Keratinocyte (primary cell): ENCODE measurements around the gene LRRC8D. TPM values are rescaled to one million over a fixed set of nuclear protein-coding genes. Genes with fewer than 3 reads are reported as not detected.
"Not testable (repeated sequence)": the region's sequence is repeated elsewhere in the genome, so short reads cannot be mapped to it uniquely, and the experiment has no call there.

ENCODE experiments used
- DNase-seq: peaks from one replicate; pipeline ENCODE4 v3.0.0-alpha.2; 2011; ENCODE audit warnings: low read depth, missing footprints, low spot score
- FAIRE-seq: peaks from 2 replicates; lab custom pipeline; 2011; peaks lifted over from hg19 to GRCh38; lab: Jason Lieb, UNC
- H2AFZ ChIP-seq: 2 replicates; pipeline ENCODE4 v1.6.0; 2012; ENCODE audit warnings: low read length, control low read depth, inconsistent platforms; ENCODE audit not compliant: control insufficient read depth
- H3K27ac ChIP-seq: 2 replicates; pipeline ENCODE4 v1.5.1; 2011; ENCODE audit warnings: low read length; ENCODE audit not compliant: control insufficient read depth, insufficient read depth
- H3K27me3 ChIP-seq: 3 replicates; pipeline ENCODE4 v1.6.0; 2011; ENCODE audit warnings: low read length; ENCODE audit not compliant: control insufficient read depth, insufficient read depth; ENCODE audit errors: extremely low read depth
- H3K36me3 ChIP-seq, 2 experiments: 2 replicates in 1 of 2; 3 replicates in 1 of 2; pipeline ENCODE4 v1.5.1; 2011; ENCODE audit warnings: low read length in 2 of 2, mild to moderate bottlenecking in 1 of 2; ENCODE audit not compliant: control insufficient read depth in 2 of 2, insufficient read depth in 2 of 2; ENCODE audit errors: extremely low read depth in 1 of 2
- H3K4me1 ChIP-seq: 3 replicates; pipeline ENCODE4 v1.5.1; 2011; ENCODE audit warnings: low read length; ENCODE audit not compliant: control insufficient read depth, insufficient read depth; ENCODE audit errors: extremely low read depth
- H3K4me2 ChIP-seq: 3 replicates; pipeline ENCODE4 v1.6.0; 2011; ENCODE audit warnings: low read depth, low read length; ENCODE audit not compliant: control insufficient read depth, insufficient read depth; ENCODE audit errors: extremely low read depth
- H3K4me3 ChIP-seq, 3 experiments: fragments of 200-600 bp in 1 of 3; sonication (generic) in 1 of 3; 2 replicates in 2 of 3; 3 replicates in 1 of 3; pipeline ENCODE4 v1.5.1; 2011 to 2016; ENCODE audit warnings: low read length in 3 of 3, mild to moderate bottlenecking in 3 of 3, control low read depth in 2 of 3, inconsistent platforms in 1 of 3, low read depth in 1 of 3, mixed read lengths in 1 of 3, mixed run types in 1 of 3, moderate library complexity in 1 of 3; ENCODE audit not compliant: control insufficient read depth in 2 of 3, insufficient read depth in 2 of 3; ENCODE audit errors: extremely low read depth in 1 of 3
- H3K79me2 ChIP-seq: 2 replicates; pipeline ENCODE4 v1.6.0; 2012; ENCODE audit warnings: low read length; ENCODE audit not compliant: control insufficient read depth, insufficient read depth
- H3K9ac ChIP-seq: 3 replicates; pipeline ENCODE4 v1.6.0; 2011; ENCODE audit warnings: low read length; ENCODE audit not compliant: control insufficient read depth, insufficient read depth; ENCODE audit errors: extremely low read depth
- H3K9me1 ChIP-seq: 3 replicates; pipeline ENCODE4 v1.6.0; 2011; ENCODE audit warnings: low read length; ENCODE audit not compliant: control insufficient read depth, insufficient read depth; ENCODE audit errors: extremely low read depth
- H3K9me3 ChIP-seq: 2 replicates; pipeline ENCODE4 v1.5.1; 2012; ENCODE audit warnings: low read depth, low read length; ENCODE audit not compliant: control insufficient read depth
- H4K20me1 ChIP-seq: 3 replicates; pipeline ENCODE4 v1.6.0; 2011; ENCODE audit warnings: low read length; ENCODE audit not compliant: control insufficient read depth, insufficient read depth; ENCODE audit errors: extremely low read depth
- EZH2 ChIP-seq: IDR thresholded peaks from one replicate; pipeline ENCODE4 v1.6.1; 2012; ENCODE audit warnings: inconsistent platforms, mild to moderate bottlenecking, low read length, moderate library complexity
- dilution Hi-C: fragments of 300-500 bp; cut with MboI; formaldehyde crosslinking; loops from one replicate; pipeline ENCODE4 v1.7.0; 2020; ENCODE audit warnings: low sequenced_read_pairs; ENCODE audit not compliant: extremely low pct_ligation_motif_present
- polyA plus RNA-seq, 5 experiments: library from polyadenylated mRNA; depleted of rRNA in 3 of 5; stranded (reverse) in 3 of 5; stranded (forward) in 1 of 5; unstranded in 1 of 5; fragments of >200 nt; gene quantifications; 1 replicate in 1 of 5; 2 replicates in 3 of 5; 3 replicates in 1 of 5; pipeline versions ENCODE4 v1.2.1 to v1.2.3, GENCODE V29; 2011 to 2012; ENCODE audit warnings: missing spikeins in 2 of 5, low read depth in 1 of 5, low replicate concordance in 1 of 5
- TF ChIP-seq, protein P1 (sequence below), 3 experiments: IDR thresholded peaks in 1 of 3; conservative IDR thresholded peaks in 1 of 3; optimal IDR thresholded peaks in 1 of 3; 2 replicates in 2 of 3; 3 replicates in 1 of 3; pipeline versions ENCODE3 to v1.5.1; 2011; ENCODE audit warnings: low read length in 3 of 3, mild to moderate bottlenecking in 3 of 3, moderate library complexity in 2 of 3, control low read depth in 1 of 3, inconsistent platforms in 1 of 3; ENCODE audit not compliant: insufficient read depth in 2 of 3; ENCODE audit errors: extremely low read depth in 1 of 3

LRRC8D gene
- polyA plus RNA-seq, 1 donor (not counting 4 experiments of a cell fraction or from before 2014, with no cell fraction given) = 54.7 TPM

DNA sequence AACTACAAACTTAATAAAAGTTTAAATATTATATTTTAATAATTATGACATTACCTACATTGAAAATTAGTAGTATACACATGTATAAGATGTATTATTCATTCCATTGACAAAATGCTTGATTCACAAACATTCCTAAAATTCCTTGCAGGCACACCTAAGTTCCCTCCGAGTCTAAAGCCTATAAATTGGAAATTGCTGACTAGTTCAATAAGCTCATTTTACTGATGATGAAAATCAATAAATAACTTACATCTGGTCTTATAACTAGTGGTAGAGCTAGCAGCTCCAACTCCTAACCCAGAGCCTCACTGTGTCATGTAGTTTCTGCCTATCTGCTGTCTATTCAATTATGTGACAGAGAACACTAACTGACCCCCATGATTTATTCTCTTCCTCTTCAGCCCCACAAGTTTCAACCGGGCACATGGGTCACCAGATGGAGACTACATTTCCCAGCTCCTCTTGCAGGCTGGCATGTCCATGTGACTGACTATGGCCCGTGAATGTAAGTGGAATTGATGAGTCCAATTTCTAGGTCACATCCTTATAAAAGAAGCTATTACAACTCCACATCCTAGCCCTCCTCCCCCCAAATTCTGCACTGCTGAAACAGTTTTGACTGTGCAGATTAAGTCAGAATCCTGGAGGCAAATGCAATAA is 29.6 kb upstream of the LRRC8D start:
- no peaks in the 10 kb centered on the region for H3K9me3 ChIP-seq
- H3K9ac ChIP-seq = no peak overlapping the region
- TF ChIP-seq, protein P1, sequence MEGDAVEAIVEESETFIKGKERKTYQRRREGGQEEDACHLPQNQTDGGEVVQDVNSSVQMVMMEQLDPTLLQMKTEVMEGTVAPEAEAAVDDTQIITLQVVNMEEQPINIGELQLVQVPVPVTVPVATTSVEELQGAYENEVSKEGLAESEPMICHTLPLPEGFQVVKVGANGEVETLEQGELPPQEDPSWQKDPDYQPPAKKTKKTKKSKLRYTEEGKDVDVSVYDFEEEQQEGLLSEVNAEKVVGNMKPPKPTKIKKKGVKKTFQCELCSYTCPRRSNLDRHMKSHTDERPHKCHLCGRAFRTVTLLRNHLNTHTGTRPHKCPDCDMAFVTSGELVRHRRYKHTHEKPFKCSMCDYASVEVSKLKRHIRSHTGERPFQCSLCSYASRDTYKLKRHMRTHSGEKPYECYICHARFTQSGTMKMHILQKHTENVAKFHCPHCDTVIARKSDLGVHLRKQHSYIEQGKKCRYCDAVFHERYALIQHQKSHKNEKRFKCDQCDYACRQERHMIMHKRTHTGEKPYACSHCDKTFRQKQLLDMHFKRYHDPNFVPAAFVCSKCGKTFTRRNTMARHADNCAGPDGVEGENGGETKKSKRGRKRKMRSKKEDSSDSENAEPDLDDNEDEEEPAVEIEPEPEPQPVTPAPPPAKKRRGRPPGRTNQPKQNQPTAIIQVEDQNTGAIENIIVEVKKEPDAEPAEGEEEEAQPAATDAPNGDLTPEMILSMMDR (optimal IDR thresholded peaks at IDR 0.05 in 1 of 3, IDR thresholded peaks at IDR 0.05 in 1 of 3, conservative IDR thresholded peaks at IDR 0.05 in 1 of 3; ENCODE audit: extremely low read depth in 1 of 3, insufficient read depth in 2 of 3, low read length in 3 of 3) = no peak
- TF ChIP-seq EZH2 = no peak
- H3K27ac ChIP-seq = no peak overlapping the region
- H4K20me1 ChIP-seq = no peaks in the 10 kb centered on the region
- DNase-seq = no peak
- H3K4me1 ChIP-seq = no peaks in the 10 kb centered on the region
- H3K4me2 ChIP-seq = no peak overlapping the region
- dilution Hi-C loops = no loop called here
- H2AFZ ChIP-seq = no peak overlapping the region
- H3K9me1 ChIP-seq = no peaks in the 10 kb centered on the region
- no peaks in the 10 kb centered on the region for H3K27me3 ChIP-seq
- no peaks in the 10 kb centered on the region for H3K36me3 ChIP-seq
- H3K4me3 ChIP-seq = no peak overlapping the region
- H3K79me2 ChIP-seq = no peaks in the 10 kb centered on the region
- no peak for FAIRE-seq

DNA sequence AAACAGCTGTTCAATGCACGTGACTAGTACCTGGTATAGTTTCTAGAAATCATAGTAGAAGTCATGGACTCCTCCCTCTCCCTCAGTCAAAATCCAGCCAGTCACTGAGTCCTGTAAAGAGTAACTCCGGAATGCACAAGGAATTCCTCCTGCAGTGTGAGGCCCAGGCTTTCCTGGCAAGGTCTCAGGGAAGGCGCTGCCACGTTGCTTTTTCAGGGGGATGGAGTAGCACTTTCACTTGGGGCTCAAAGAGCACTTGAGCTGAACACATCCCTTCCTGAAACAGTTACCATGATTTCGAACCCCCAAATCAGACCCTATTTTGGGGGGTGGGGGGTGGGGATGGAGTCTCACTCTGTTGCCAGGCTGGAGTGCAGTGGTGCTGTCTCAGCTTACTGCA is 26.4 kb upstream of the LRRC8D start:
- H3K9me1 ChIP-seq = no peaks in the 10 kb centered on the region
- H3K9me3 ChIP-seq = no peaks in the 10 kb centered on the region
- H3K27ac ChIP-seq = no peak overlapping the region
- no peaks in the 10 kb centered on the region for H3K27me3 ChIP-seq
- H3K9ac ChIP-seq = no peak overlapping the region
- H2AFZ ChIP-seq = no peak overlapping the region
- H3K4me3 ChIP-seq = no peak overlapping the region
- TF ChIP-seq EZH2 = no peak
- TF ChIP-seq, protein P1 (optimal IDR thresholded peaks at IDR 0.05 in 1 of 3, IDR thresholded peaks at IDR 0.05 in 1 of 3, conservative IDR thresholded peaks at IDR 0.05 in 1 of 3; ENCODE audit: extremely low read depth in 1 of 3, insufficient read depth in 2 of 3, low read length in 3 of 3) = no peak
- no peaks in the 10 kb centered on the region for H3K79me2 ChIP-seq
- DNase-seq (no peak), FAIRE-seq (no peak)
- H3K4me1 ChIP-seq = no peaks in the 10 kb centered on the region
- dilution Hi-C loops = no loop called here
- no peaks in the 10 kb centered on the region for H3K36me3 ChIP-seq
- H4K20me1 ChIP-seq = no peaks in the 10 kb centered on the region
- H3K4me2 ChIP-seq = no peak overlapping the region

DNA sequence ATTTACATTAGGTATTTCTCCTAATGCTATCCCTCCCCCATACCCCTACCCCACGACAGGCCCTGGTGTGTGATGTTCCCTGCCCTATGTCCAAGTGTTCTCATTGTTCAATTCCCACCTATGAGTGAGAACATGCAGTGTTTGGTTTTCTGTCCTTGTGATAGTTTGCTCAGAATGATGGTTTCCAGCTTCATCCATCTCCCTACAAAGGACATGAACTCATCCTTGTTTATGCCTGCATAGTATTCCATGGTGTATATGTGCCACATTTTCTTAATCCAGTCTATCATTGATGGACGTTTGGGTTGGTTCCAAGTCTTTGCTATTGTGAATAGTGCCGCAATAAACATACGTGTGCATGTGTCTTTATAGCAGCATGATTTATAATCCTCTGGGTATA is 25.3 kb upstream of the LRRC8D start:
- H3K9ac ChIP-seq, H3K4me1 ChIP-seq, H3K27me3 ChIP-seq, H3K36me3 ChIP-seq, H3K9me1 ChIP-seq, H3K27ac ChIP-seq, dilution Hi-C loops, H3K9me3 ChIP-seq, DNase-seq, FAIRE-seq, H3K79me2 ChIP-seq, H4K20me1 ChIP-seq, H3K4me3 ChIP-seq, H2AFZ ChIP-seq, H3K4me2 ChIP-seq: not testable (repeated sequence)

DNA sequence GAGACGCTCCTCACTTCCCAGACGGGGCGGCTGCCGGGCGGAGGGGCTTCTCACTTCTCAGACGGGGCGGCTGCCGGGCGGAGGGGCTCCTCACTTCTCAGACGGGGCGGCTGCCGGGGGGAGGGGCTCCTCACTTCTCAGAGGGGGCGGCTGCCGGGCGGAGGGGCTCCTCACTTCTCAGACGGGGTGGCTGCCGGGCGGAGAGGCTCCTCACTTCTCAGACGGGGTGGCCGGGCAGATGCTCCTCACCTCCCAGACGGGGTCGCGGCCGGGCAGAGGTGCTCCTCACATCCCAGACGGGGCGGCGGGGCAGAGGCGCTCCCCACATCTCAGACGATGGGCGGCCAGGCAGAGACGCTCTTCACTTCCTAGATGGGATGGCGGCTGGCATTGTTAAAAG is 23.0 kb upstream of the LRRC8D start:
- H3K4me2 ChIP-seq, H2AFZ ChIP-seq, H4K20me1 ChIP-seq, H3K27ac ChIP-seq, H3K9me3 ChIP-seq, H3K4me3 ChIP-seq, dilution Hi-C loops, H3K79me2 ChIP-seq, H3K4me1 ChIP-seq, H3K36me3 ChIP-seq, H3K9me1 ChIP-seq, H3K9ac ChIP-seq, H3K27me3 ChIP-seq, DNase-seq, FAIRE-seq: not testable (repeated sequence)
